Skeletal muscle tissue (tissue), 4 donors: ENCODE results near the gene HDAC10. TPM values are rescaled to one million over a fixed set of nuclear protein-coding genes. Genes with fewer than 3 reads are reported as not detected.
A peak's percentile ranks its signal among the peaks of the same experiment; 100 is the strongest.

Experiments used
- H3K27ac ChIP-seq: one replicate; pipeline ENCODE4 v1.7.0; 2013; ENCODE audit warnings: mild to moderate bottlenecking, low read depth, low read length, inconsistent platforms
- H3K27me3 ChIP-seq, 3 donors: one replicate each; pipeline ENCODE4 v1.7.0; 2013; ENCODE audit warnings: low read length in 3 of 3; ENCODE audit not compliant: control insufficient read depth in 3 of 3, insufficient read depth in 3 of 3
- H3K36me3 ChIP-seq, 3 donors: one replicate each; pipeline ENCODE4 v1.7.0; 2013; ENCODE audit warnings: low read length in 3 of 3; ENCODE audit not compliant: control insufficient read depth in 3 of 3, insufficient read depth in 3 of 3
- H3K4me1 ChIP-seq, 3 donors: one replicate each; pipeline ENCODE4 v1.7.0; 2013; ENCODE audit warnings: low read length in 3 of 3, mild to moderate bottlenecking in 3 of 3; ENCODE audit not compliant: control insufficient read depth in 3 of 3, insufficient read depth in 3 of 3
- H3K4me3 ChIP-seq, 3 donors: one replicate each; pipeline ENCODE4 v1.7.0; 2013; ENCODE audit warnings: low read length in 3 of 3
- H3K9ac ChIP-seq, 3 donors: one replicate each; pipeline ENCODE4 v1.7.0; 2013; ENCODE audit warnings: low read length in 3 of 3, mild to moderate bottlenecking in 3 of 3, moderate library complexity in 2 of 3, low read depth in 1 of 3
- H3K9me3 ChIP-seq, 3 donors: one replicate each; pipeline ENCODE4 v1.7.0; 2013; ENCODE audit warnings: low read length in 3 of 3; ENCODE audit not compliant: control insufficient read depth in 3 of 3
- total RNA-seq: library from RNA; depleted of rRNA; stranded (reverse); fragments of >200 nt; gene quantifications from one replicate; pipeline ENCODE4 v1.2.3, GENCODE V29; 2014
- donor health status: Osteomylitis.

The HDAC10 gene
- total RNA-seq, 1 donor from 2014 or later: 8.9 TPM

- Histone ChIP-seq H3K9me3 (no peaks in the 10 kb centered on the region), H3K9ac (peak overlapping the region; percentile 38 to 80 (median 68)), H3K36me3 (peaks cover 17 to 29% (median 25%) of the 10 kb centered on the region in 3 donors), H3K27ac (peak overlapping the region; percentile 100), H3K4me3 (peak overlapping the region in 2 of 3 donors; percentile 12 to 49), H3K27me3 (no peaks in the 10 kb centered on the region), H3K4me1 (peaks cover 43 to 57% (median 53%) of the 10 kb centered on the region in 3 donors)
Observed at GRCh38 chr22:50257451-50258360, 6.6 kb upstream of the HDAC10 start.

DNA sequence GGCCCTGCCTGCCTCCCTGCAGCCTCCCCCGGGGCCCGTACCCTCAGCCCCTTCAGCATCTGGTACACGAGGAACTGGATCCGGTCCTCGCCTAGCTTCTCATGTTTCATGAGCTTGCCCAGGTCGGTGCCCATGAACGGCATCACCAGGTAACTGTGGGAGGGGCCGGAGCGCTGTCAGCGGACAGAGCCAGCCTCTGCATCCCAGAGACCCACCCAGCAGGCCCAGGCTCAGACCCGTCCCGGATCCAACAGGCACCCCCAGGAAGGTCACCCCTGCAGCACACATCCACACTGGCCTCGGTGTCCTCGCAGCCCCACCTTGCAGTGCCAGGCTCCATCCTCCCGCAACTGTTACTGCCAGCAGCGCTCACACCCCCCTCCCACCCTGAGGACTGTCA is 6.0 kb upstream of the HDAC10 start:
- Histone ChIP-seq H3K27me3 (no peaks in the 10 kb centered on the region), H3K4me3 (peak overlapping the region in 2 of 3 donors; percentile 12 to 49), H3K36me3 (peaks cover 18 to 30% (median 25%) of the 10 kb centered on the region in 3 donors), H3K9ac (peak overlapping the region; percentile 38 to 80 (median 68)), H3K27ac (peak overlapping the region; percentile 100), H3K9me3 (no peaks in the 10 kb centered on the region), H3K4me1 (peaks cover 36 to 56% (median 51%) of the 10 kb centered on the region in 3 donors)

- H3K36me3 ChIP-seq: peaks cover 18 to 30% (median 25%) of the 10 kb centered on the region in 3 donors
- H3K4me1 ChIP-seq: peaks cover 41 to 61% (median 55%) of the 10 kb centered on the region in 3 donors
- peak overlapping the region; percentile 10 to 80 (median 14) for H3K9ac ChIP-seq
- peak overlapping the region; percentile 100 for H3K27ac ChIP-seq
- no peaks in the 10 kb centered on the region for H3K27me3 ChIP-seq
- H3K4me3 ChIP-seq: no peak overlapping the region
- H3K9me3 ChIP-seq: no peaks in the 10 kb centered on the region
Observed at GRCh38 chr22:50256258-50256862, 5.3 kb upstream of the HDAC10 start.

DNA sequence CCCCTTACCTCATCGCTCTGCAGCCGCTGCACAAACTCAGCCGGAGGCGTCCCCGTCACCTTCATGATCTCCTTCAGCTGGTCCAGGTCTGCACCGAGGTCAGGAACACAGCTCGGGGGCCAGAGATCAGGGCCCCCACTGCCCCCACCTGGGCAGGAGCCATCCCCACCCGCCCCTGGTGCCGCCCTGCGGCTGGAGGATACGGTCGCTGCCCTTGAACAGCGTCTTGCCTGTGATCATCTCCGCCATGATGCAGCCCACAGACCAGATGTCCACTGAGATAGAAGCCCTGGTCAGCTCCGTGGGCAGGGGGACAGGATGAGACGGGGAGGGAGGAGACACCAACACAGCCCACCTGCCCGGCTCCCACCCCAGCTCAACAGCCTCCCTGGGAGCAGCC is 4.5 kb upstream of the HDAC10 start:
- H3K27me3 ChIP-seq: no peaks in the 10 kb centered on the region
- H3K27ac ChIP-seq: no peak overlapping the region
- H3K9ac ChIP-seq: peak overlapping the region in 1 of 3 donors; percentile 80
- no peak overlapping the region for H3K4me3 ChIP-seq
- no peaks in the 10 kb centered on the region for H3K9me3 ChIP-seq
- H3K4me1 ChIP-seq: peaks cover 45 to 66% (median 62%) of the 10 kb centered on the region in 3 donors
- peaks cover 18 to 30% (median 25%) of the 10 kb centered on the region in 3 donors for H3K36me3 ChIP-seq

DNA sequence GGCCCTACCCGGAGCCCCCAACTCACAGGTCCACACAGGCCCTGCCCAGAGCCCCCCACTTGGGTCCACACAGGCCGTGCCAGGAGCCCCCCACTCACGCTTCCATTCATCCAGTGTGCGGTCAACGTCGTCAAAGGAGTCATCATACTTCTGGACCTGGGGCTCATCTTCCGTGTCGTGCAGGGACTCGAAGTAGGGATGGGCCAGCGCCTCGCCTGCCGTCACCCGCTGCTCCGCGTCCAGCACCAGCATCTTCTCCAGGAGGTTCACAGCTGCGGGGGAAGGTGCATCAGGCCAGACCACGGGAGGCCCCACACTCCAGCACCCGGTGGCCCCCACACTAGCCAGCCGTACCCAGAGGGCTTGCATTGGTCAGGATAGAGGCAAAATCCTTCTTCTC is 4.0 kb upstream of the HDAC10 start:
- H3K9me3 ChIP-seq: no peaks in the 10 kb centered on the region
- no peaks in the 10 kb centered on the region for H3K27me3 ChIP-seq
- no peak overlapping the region for H3K4me3 ChIP-seq
- H3K27ac ChIP-seq: no peak overlapping the region
- peaks cover 18 to 30% (median 25%) of the 10 kb centered on the region in 3 donors for H3K36me3 ChIP-seq
- H3K9ac ChIP-seq: no peak overlapping the region
- H3K4me1 ChIP-seq: peaks cover 47 to 67% (median 64%) of the 10 kb centered on the region in 3 donors

GRCh38 chr22:50253941-50254340 is 2.9 kb upstream of the HDAC10 start:
- H3K4me1 ChIP-seq: peaks cover 49 to 67% (median 65%) of the 10 kb centered on the region in 3 donors
- no peak overlapping the region for H3K9ac ChIP-seq
- no peaks in the 10 kb centered on the region for H3K9me3 ChIP-seq
- no peak overlapping the region for H3K4me3 ChIP-seq
- H3K27ac ChIP-seq: no peak overlapping the region
- no peaks in the 10 kb centered on the region for H3K27me3 ChIP-seq
- H3K36me3 ChIP-seq: peaks cover 18 to 29% (median 25%) of the 10 kb centered on the region in 3 donors

DNA sequence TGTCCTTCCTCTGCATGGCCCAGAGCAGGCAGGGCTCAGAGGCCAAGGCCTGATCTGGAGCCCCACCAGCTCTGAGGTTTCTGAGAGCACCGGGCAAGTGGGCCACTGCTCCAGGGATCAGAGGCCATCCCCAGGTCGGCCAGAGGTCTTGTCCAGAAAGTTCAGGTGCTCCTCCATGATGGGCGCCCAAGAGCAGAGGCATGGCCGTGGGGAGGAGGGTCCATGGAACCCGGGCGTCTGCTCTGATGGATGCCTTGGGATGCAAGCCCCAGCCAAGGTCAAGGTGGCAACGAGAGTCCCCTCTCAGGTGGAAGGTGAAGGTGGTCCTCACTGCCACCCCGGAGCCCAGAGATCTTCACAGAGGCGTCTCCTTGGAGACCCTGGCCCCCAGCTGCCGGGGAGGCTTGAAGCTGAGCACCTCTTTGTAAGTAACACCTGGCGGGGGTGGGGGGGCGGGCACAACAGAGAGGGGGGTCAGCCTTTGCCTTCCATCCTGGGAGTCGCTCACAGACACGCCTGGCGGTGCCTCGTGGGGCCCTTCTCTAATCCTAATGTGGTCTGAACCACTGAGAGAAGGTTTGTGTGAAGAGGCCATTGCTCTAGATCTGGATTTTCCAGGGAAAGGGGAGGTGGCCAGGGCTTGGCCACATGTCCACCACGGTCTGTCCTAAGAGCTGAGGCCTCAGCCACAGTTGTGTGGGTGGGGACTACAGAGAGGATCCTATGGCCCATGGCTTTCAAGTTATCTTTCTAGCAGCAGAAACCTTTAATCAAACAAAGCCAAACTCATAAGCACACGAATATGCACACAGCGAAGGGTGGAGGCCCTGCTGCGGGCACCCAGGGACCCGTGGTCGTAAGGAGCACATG is 2.2 kb upstream of the HDAC10 start:
- Histone ChIP-seq H3K4me3 (no peak overlapping the region), H3K27me3 (no peaks in the 10 kb centered on the region), H3K27ac (no peak overlapping the region), H3K36me3 (peaks cover 18 to 29% (median 26%) of the 10 kb centered on the region in 3 donors), H3K9me3 (no peaks in the 10 kb centered on the region), H3K4me1 (peaks cover 44 to 67% (median 64%) of the 10 kb centered on the region in 3 donors), H3K9ac (peak overlapping the region in 1 of 3 donors; percentile 40)

DNA sequence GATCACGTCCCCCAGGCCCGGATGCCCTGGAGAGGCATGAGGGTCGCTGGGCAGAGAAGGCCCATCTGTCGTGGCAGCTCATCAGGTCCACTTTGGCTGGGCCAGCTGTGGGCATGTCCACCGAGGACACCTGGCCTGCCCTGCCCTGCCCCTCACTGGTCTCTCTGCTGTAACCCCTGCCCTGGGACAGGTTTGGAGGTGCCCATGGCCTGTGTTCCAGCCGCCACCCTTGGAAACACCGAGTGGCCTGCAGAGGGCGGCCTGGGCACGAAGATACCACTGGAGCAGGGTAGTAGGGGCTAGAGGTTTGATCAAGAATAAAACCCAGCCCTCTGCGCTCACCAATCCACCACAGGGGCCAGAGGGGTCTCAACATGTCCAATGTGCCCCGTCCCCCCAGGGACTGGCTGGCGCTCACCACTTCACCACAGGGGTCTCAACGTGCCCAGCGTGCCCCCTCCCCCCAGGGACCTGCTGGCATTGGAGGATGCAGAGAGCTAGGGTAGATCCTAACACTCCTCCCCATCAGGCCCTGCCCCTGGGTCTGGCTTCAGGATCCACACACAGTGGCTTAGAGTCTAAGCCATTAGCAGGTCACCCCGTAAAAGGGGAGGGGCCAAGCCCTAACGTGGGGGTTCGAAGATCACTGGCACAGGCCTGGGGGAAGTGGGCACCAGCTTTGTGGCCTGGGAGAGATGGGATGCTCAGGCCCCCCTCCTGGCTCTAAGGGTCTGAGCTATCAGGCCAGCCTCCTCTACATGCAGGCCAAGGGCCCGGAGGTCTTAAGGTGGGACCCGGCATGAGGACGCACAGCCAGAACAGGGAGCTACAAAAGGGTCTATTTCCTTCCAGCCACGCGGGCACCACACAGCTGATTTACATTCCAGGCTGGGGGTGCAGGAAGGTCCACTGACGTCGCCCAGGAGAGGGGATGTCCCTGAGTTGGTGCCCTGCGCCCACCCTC is 1.3 kb upstream of the HDAC10 start:
- no peak overlapping the region for H3K4me3 ChIP-seq
- peak overlapping the region; percentile 37 for H3K27ac ChIP-seq
- H3K27me3 ChIP-seq: no peaks in the 10 kb centered on the region
- H3K36me3 ChIP-seq: peaks cover 21 to 36% (median 35%) of the 10 kb centered on the region in 3 donors
- H3K4me1 ChIP-seq: peaks cover 39 to 66% (median 59%) of the 10 kb centered on the region in 3 donors
- peak overlapping the region in 1 of 3 donors; percentile 40 for H3K9ac ChIP-seq
- no peaks in the 10 kb centered on the region for H3K9me3 ChIP-seq
